ENCODE measurements around the gene NKAIN1.

GRCh38 chr1:31249854-31250253, 10.2 kb upstream of the NKAIN1 start:
- TF ChIP-seq POLR2AphosphoS5 (IDR thresholded peaks at IDR 0.05; ENCODE audit: low read depth) (no peak), CTCF (conservative IDR thresholded peaks at IDR 0.05; ENCODE audit: low read depth in 2 of 2) (no peak), EZH2 (IDR thresholded peaks at IDR 0.05; ENCODE audit: low read depth, unreplicated experiment) (no peak), ZNF114 (CRISPR knock-in tag; IDR thresholded peaks at IDR 0.05) (no peak), REST (IDR thresholded peaks at IDR 0.05; ENCODE audit: unreplicated experiment) (no peak)

All from GM23338 (cell line).